ENCODE measurements around the gene CFAP251. TPM values are rescaled to one million over a fixed set of nuclear protein-coding genes. Genes with fewer than 3 reads are reported as not detected.

CFAP251 gene
- total and polyA plus RNA-seq, 2 donors (not counting 1 experiment from before 2014, with no cell fraction given) = 2.7 to 7.9 TPM

DNA sequence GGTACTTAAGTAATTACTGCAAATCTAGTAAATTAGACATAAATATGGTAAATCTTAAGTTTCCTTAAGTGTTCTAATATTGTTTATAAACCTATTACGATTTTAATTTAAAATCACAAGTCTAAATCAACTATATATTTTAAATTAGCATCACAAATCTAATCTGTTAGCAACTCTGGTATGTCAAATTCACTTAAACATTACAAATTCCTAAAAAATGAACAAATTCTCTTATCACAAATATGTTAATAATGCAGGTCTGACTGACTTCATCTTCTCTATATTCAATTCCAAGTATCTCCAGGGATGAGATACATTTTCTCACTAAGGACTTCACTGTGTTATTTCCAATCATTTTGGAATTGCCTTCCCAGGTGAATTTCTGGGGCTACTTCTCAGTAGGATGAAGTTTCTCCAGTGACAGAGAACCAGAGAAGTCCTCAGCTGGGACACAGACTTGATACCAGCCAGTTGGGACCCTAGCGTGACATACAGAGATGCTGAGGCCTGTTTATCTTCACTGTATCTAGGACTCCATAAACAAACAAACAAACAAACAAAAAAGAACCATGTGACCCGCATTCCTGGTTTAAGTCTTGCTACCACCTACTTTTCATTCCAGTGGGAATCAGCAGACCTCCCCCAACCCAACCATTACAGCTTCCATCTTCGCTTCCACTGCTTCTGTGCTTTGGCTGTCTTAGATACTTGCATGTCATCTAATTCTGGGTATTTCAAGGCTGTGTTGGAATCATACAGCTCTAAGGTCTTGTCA lies 21.8 kb downstream of the CFAP251 start:
- TF ChIP-seq EZH2 (IDR thresholded peaks at IDR 0.05; ENCODE audit: low read length, missing control alignments) = no peak
- TF ChIP-seq CTCF (conservative IDR thresholded peaks at IDR 0.05 in 1 of 2, IDR thresholded peaks at IDR 0.05 in 1 of 2; ENCODE audit: low read depth in 1 of 2, low read length in 2 of 2) = no peak
- Histone ChIP-seq H3K4me1 (ENCODE audit: control insufficient read depth, extremely low read depth, insufficient read depth, low read length) (no peaks in the 10 kb centered on the region), H3K9me3 (ENCODE audit: control insufficient read depth, insufficient read depth, low read depth, low read length) (no peaks in the 10 kb centered on the region), H2AFZ (ENCODE audit: low read length) (no peak overlapping the region), H3K4me3 (replicated peaks in 1 of 4; ENCODE audit: control extremely low read depth in 1 of 4, insufficient read depth in 1 of 4, low read depth in 3 of 4, low read length in 4 of 4) (no peak overlapping the region), H3K27ac (ENCODE audit: insufficient read depth, low read length) (no peak overlapping the region), H3K27me3 (ENCODE audit: control insufficient read depth, insufficient read depth, low read length) (no peaks in the 10 kb centered on the region), H3K36me3 (ENCODE audit: control insufficient read depth, insufficient read depth, low read length) (no peaks in the 10 kb centered on the region), H3K4me2 (ENCODE audit: extremely low read depth, insufficient read depth, low read length) (no peak overlapping the region), H4K20me1 (ENCODE audit: control insufficient read depth, extremely low read depth, insufficient read depth, low read length) (no peaks in the 10 kb centered on the region), H3K9ac (ENCODE audit: insufficient read depth, low read length) (no peak overlapping the region), H3K79me2 (ENCODE audit: control insufficient read depth, insufficient read depth, low read length) (no peaks in the 10 kb centered on the region)
- DNase-seq (ENCODE audit: low read depth in 2 of 2) = peak in 1 of 2 donors; percentile 37

GRCh38 chr12:121942145-121942718 lies 23.8 kb downstream of the CFAP251 start:
- H3K4me2 ChIP-seq (ENCODE audit: extremely low read depth, insufficient read depth, low read length) = no peak overlapping the region
- no peaks in the 10 kb centered on the region for H4K20me1 ChIP-seq (ENCODE audit: control insufficient read depth, extremely low read depth, insufficient read depth, low read length)
- no peaks in the 10 kb centered on the region for H3K36me3 ChIP-seq (ENCODE audit: control insufficient read depth, insufficient read depth, low read length)
- no peaks in the 10 kb centered on the region for H3K79me2 ChIP-seq (ENCODE audit: control insufficient read depth, insufficient read depth, low read length)
- no peaks in the 10 kb centered on the region for H3K27me3 ChIP-seq (ENCODE audit: control insufficient read depth, insufficient read depth, low read length)
- no peak overlapping the region for H3K4me3 ChIP-seq (replicated peaks in 1 of 4; ENCODE audit: control extremely low read depth in 1 of 4, insufficient read depth in 1 of 4, low read depth in 3 of 4, low read length in 4 of 4)
- no peaks in the 10 kb centered on the region for H3K9me3 ChIP-seq (ENCODE audit: control insufficient read depth, insufficient read depth, low read depth, low read length)
- H2AFZ ChIP-seq (ENCODE audit: low read length) = no peak overlapping the region
- peak; percentile 86 to 95 for DNase-seq (ENCODE audit: low read depth in 2 of 2)
- H3K27ac ChIP-seq (ENCODE audit: insufficient read depth, low read length) = no peak overlapping the region
- H3K9ac ChIP-seq (ENCODE audit: insufficient read depth, low read length) = no peak overlapping the region
- TF ChIP-seq CTCF (conservative IDR thresholded peaks at IDR 0.05 in 1 of 2, IDR thresholded peaks at IDR 0.05 in 1 of 2; ENCODE audit: low read depth in 1 of 2, low read length in 2 of 2) (no peak), EZH2 (IDR thresholded peaks at IDR 0.05; ENCODE audit: low read length, missing control alignments) (no peak)
- H3K4me1 ChIP-seq (ENCODE audit: control insufficient read depth, extremely low read depth, insufficient read depth, low read length) = no peaks in the 10 kb centered on the region

- H3K79me2 ChIP-seq (ENCODE audit: control insufficient read depth, insufficient read depth, low read length) = no peaks in the 10 kb centered on the region
- no peak overlapping the region for H3K9ac ChIP-seq (ENCODE audit: insufficient read depth, low read length)
- no peak overlapping the region for H3K27ac ChIP-seq (ENCODE audit: insufficient read depth, low read length)
- no peaks in the 10 kb centered on the region for H3K36me3 ChIP-seq (ENCODE audit: control insufficient read depth, insufficient read depth, low read length)
- TF ChIP-seq CTCF (conservative IDR thresholded peaks at IDR 0.05 in 1 of 2, IDR thresholded peaks at IDR 0.05 in 1 of 2; ENCODE audit: low read depth in 1 of 2, low read length in 2 of 2) (no peak), EZH2 (IDR thresholded peaks at IDR 0.05; ENCODE audit: low read length, missing control alignments) (no peak)
- DNase-seq (ENCODE audit: low read depth in 2 of 2) = no peak
- no peak overlapping the region for H2AFZ ChIP-seq (ENCODE audit: low read length)
- no peak overlapping the region for H3K4me3 ChIP-seq (replicated peaks in 1 of 4; ENCODE audit: control extremely low read depth in 1 of 4, insufficient read depth in 1 of 4, low read depth in 3 of 4, low read length in 4 of 4)
- no peak overlapping the region for H3K4me2 ChIP-seq (ENCODE audit: extremely low read depth, insufficient read depth, low read length)
- H3K4me1 ChIP-seq (ENCODE audit: control insufficient read depth, extremely low read depth, insufficient read depth, low read length) = no peaks in the 10 kb centered on the region
- H4K20me1 ChIP-seq (ENCODE audit: control insufficient read depth, extremely low read depth, insufficient read depth, low read length) = no peaks in the 10 kb centered on the region
- no peaks in the 10 kb centered on the region for H3K27me3 ChIP-seq (ENCODE audit: control insufficient read depth, insufficient read depth, low read length)
- no peaks in the 10 kb centered on the region for H3K9me3 ChIP-seq (ENCODE audit: control insufficient read depth, insufficient read depth, low read depth, low read length)
Measured at GRCh38 chr12:121943926-121944325, 25.5 kb downstream of the CFAP251 start.
